ENCODE measurements around the gene ENAH. TPM values are rescaled to one million over a fixed set of nuclear protein-coding genes. Genes with fewer than 3 reads are reported as not detected.

The ENAH gene
- total RNA-seq, 4 donors from 2014 or later = 28.4 to 53.3 (median 32.6) TPM

GRCh38 chr1:225549821-225550220 lies 103.1 kb downstream of the ENAH start:
- TF ChIP-seq CTCF (IDR thresholded peaks at IDR 0.05; ENCODE audit: low read depth) = no peak

GRCh38 chr1:225548140-225548857 lies 104.6 kb downstream of the ENAH start:
- no peak for TF ChIP-seq CTCF (IDR thresholded peaks at IDR 0.05; ENCODE audit: low read depth)

- TF ChIP-seq CTCF (IDR thresholded peaks at IDR 0.05; ENCODE audit: low read depth) = no peak
Observed at GRCh38 chr1:225545649-225546048, 107.3 kb downstream of the ENAH start.

- TF ChIP-seq CTCF (IDR thresholded peaks at IDR 0.05; ENCODE audit: low read depth) = no peak
Observed at GRCh38 chr1:225544924-225545323, 108.0 kb downstream of the ENAH start.

- TF ChIP-seq CTCF (IDR thresholded peaks at IDR 0.05; ENCODE audit: low read depth) = no peak
Observed at GRCh38 chr1:225544263-225544662, 108.7 kb downstream of the ENAH start.

GRCh38 chr1:225543350-225543749 lies 109.6 kb downstream of the ENAH start:
- no peak for TF ChIP-seq CTCF (IDR thresholded peaks at IDR 0.05; ENCODE audit: low read depth)

- no peak for TF ChIP-seq CTCF (IDR thresholded peaks at IDR 0.05; ENCODE audit: low read depth)
Observed at GRCh38 chr1:225541383-225541782, 111.5 kb downstream of the ENAH start.

Measured in subcutaneous adipose tissue (tissue), 4 donors.